ENCODE data around the gene UVRAG.

Gene UVRAG

DNA sequence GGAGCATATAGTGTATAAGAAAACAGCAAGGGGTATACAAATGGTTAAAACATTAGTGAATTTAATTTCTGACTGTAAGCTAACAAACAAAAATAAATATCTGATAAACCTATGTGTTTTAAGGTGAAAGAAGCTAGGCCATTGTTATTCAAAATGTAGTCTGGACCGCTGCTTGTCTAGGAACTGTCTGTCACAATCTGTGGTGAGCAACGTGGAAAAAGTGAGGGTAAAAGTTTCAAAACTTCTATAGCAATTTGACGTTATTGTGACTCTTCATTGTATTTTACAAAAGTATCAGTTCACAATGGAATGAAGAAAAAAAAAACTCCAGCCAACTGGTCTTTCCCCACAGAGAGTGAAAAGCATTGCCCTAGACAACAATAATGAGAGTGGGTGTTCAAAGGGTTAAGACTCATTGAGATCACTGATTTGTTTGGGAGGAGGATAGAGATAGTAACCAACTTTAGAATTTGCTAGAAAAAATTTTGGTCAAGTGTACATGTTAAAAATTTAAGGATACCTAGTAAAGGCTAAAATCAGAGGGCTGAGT lies 79.1 kb downstream of the UVRAG start:
- H3K9ac ChIP-seq (ENCODE audit: low read length), result no peak overlapping the region
- no peak for TF ChIP-seq EZH2phosphoT487 (IDR thresholded peaks at IDR 0.05; ENCODE audit: low read length)
- TF ChIP-seq, protein P1, sequence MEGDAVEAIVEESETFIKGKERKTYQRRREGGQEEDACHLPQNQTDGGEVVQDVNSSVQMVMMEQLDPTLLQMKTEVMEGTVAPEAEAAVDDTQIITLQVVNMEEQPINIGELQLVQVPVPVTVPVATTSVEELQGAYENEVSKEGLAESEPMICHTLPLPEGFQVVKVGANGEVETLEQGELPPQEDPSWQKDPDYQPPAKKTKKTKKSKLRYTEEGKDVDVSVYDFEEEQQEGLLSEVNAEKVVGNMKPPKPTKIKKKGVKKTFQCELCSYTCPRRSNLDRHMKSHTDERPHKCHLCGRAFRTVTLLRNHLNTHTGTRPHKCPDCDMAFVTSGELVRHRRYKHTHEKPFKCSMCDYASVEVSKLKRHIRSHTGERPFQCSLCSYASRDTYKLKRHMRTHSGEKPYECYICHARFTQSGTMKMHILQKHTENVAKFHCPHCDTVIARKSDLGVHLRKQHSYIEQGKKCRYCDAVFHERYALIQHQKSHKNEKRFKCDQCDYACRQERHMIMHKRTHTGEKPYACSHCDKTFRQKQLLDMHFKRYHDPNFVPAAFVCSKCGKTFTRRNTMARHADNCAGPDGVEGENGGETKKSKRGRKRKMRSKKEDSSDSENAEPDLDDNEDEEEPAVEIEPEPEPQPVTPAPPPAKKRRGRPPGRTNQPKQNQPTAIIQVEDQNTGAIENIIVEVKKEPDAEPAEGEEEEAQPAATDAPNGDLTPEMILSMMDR (IDR thresholded peaks at IDR 0.05; ENCODE audit: low read length), result no peak
- no peak for TF ChIP-seq EZH2 (optimal IDR thresholded peaks at IDR 0.05; ENCODE audit: low read depth, low read length)
- no peaks in the 10 kb centered on the region for H3K27me3 ChIP-seq (replicated peaks; ENCODE audit: insufficient read depth, low read length)
- no peaks in the 10 kb centered on the region for H3K9me2 ChIP-seq (replicated peaks; ENCODE audit: insufficient read depth, low read length)
- H3K36me3 ChIP-seq (replicated peaks; ENCODE audit: insufficient read depth, low read length), result no peaks in the 10 kb centered on the region
- H3K79me2 ChIP-seq (ENCODE audit: low read length), result no peaks in the 10 kb centered on the region
- no peaks in the 10 kb centered on the region for H3F3A ChIP-seq (ENCODE audit: insufficient read depth, low read length)
- no peak overlapping the region for H3K27ac ChIP-seq (ENCODE audit: low read length)
- H4K20me1 ChIP-seq (ENCODE audit: insufficient read depth, low read length), result no peaks in the 10 kb centered on the region
- DNase-seq, result no peak
- H3K4me2 ChIP-seq (ENCODE audit: low read depth, low read length), result no peak overlapping the region
- no peaks in the 10 kb centered on the region for H3K9me3 ChIP-seq (replicated peaks; ENCODE audit: insufficient read depth, low read length)
- no peak overlapping the region for H2AFZ ChIP-seq (ENCODE audit: low read length)
- no peak overlapping the region for H3K4me3 ChIP-seq (ENCODE audit: low read length)
- H3K4me1 ChIP-seq (ENCODE audit: low read length), result no peaks in the 10 kb centered on the region

DNA sequence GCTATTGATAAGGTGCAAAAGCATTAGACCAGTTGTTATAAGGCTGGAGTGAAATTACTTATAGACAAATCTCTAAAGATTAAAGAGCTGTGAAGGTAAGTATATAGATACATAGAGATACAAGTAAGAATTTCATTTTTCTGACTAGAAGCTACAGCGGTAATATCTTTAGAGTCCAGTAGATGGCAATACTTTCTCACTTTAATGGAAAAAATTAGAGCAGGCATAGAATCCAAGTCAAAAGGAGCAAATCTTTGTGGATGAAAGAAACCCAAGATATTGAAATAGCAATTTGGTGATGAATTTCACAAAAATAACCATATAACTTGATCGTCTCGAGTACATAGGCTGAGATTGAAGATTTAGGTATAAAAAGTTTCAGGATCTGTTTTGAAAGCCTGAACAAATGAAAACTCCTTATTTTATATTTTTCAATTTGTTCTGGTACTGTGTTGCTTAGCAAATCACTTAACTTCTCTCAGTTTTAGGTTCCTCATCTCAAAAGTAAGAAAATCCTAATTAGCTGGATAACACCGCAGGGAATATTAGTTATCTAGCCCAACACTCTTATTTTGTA lies 81.9 kb downstream of the UVRAG start:
- H3K9me2 ChIP-seq (replicated peaks; ENCODE audit: insufficient read depth, low read length), result no peaks in the 10 kb centered on the region
- H4K20me1 ChIP-seq (ENCODE audit: insufficient read depth, low read length), result no peaks in the 10 kb centered on the region
- H3K27ac ChIP-seq (ENCODE audit: low read length), result no peak overlapping the region
- H3K79me2 ChIP-seq (ENCODE audit: low read length), result no peaks in the 10 kb centered on the region
- H2AFZ ChIP-seq (ENCODE audit: low read length), result no peak overlapping the region
- no peaks in the 10 kb centered on the region for H3K36me3 ChIP-seq (replicated peaks; ENCODE audit: insufficient read depth, low read length)
- no peak overlapping the region for H3K4me2 ChIP-seq (ENCODE audit: low read depth, low read length)
- TF ChIP-seq, protein P1 (IDR thresholded peaks at IDR 0.05; ENCODE audit: low read length), result peak; percentile 65
- TF ChIP-seq EZH2 (optimal IDR thresholded peaks at IDR 0.05; ENCODE audit: low read depth, low read length), result no peak
- no peaks in the 10 kb centered on the region for H3K9me3 ChIP-seq (replicated peaks; ENCODE audit: insufficient read depth, low read length)
- no peaks in the 10 kb centered on the region for H3F3A ChIP-seq (ENCODE audit: insufficient read depth, low read length)
- no peak overlapping the region for H3K4me3 ChIP-seq (ENCODE audit: low read length)
- no peaks in the 10 kb centered on the region for H3K27me3 ChIP-seq (replicated peaks; ENCODE audit: insufficient read depth, low read length)
- no peaks in the 10 kb centered on the region for H3K4me1 ChIP-seq (ENCODE audit: low read length)
- no peak overlapping the region for H3K9ac ChIP-seq (ENCODE audit: low read length)
- peak; percentile 66 for DNase-seq

DNA sequence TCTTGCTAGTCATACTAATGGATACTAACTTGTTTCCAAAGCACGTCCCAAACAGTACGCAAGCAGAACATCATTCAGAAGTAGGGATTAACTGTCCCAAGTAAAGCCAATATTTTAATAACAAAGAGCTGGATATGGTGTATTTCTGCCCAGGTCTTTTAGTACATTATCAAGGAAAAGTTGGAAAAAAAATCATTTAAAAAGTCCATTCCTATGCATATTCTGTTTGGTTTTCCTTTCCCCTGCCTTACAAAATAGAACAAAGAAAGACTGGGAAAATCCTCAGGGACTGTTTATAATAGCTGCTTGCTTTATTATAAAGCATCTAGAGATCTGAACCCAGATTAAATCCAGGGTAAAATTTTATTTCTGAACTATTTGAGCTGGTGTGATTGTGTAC lies 83.9 kb downstream of the UVRAG start:
- Histone ChIP-seq H3K27ac (ENCODE audit: low read length) (no peak overlapping the region), H3K36me3 (replicated peaks; ENCODE audit: insufficient read depth, low read length) (no peaks in the 10 kb centered on the region), H3K27me3 (replicated peaks; ENCODE audit: insufficient read depth, low read length) (no peaks in the 10 kb centered on the region), H4K20me1 (ENCODE audit: insufficient read depth, low read length) (no peaks in the 10 kb centered on the region), H3K9me2 (replicated peaks; ENCODE audit: insufficient read depth, low read length) (no peaks in the 10 kb centered on the region), H3K4me1 (ENCODE audit: low read length) (no peaks in the 10 kb centered on the region), H3K9me3 (replicated peaks; ENCODE audit: insufficient read depth, low read length) (no peaks in the 10 kb centered on the region), H3F3A (ENCODE audit: insufficient read depth, low read length) (no peaks in the 10 kb centered on the region), H3K9ac (ENCODE audit: low read length) (no peak overlapping the region), H3K79me2 (ENCODE audit: low read length) (no peaks in the 10 kb centered on the region), H3K4me3 (ENCODE audit: low read length) (no peak overlapping the region), H3K4me2 (ENCODE audit: low read depth, low read length) (no peak overlapping the region), H2AFZ (ENCODE audit: low read length) (no peak overlapping the region)
- DNase-seq, result no peak
- TF ChIP-seq EZH2 (optimal IDR thresholded peaks at IDR 0.05; ENCODE audit: low read depth, low read length), result no peak
- TF ChIP-seq, protein P1 (IDR thresholded peaks at IDR 0.05; ENCODE audit: low read length), result no peak
- no peak for TF ChIP-seq EZH2phosphoT487 (IDR thresholded peaks at IDR 0.05; ENCODE audit: low read length)
